ENCODE results near the gene KCNJ18. TPM values are rescaled to one million over a fixed set of nuclear protein-coding genes. Genes with fewer than 3 reads are reported as not detected.
"Not testable (repeated sequence)": the region's sequence is repeated elsewhere in the genome, so short reads cannot be mapped to it uniquely, and the experiment has no call there.

Gene KCNJ18
- polyA plus RNA-seq, 1 donor from 2014 or later: not detected

DNA sequence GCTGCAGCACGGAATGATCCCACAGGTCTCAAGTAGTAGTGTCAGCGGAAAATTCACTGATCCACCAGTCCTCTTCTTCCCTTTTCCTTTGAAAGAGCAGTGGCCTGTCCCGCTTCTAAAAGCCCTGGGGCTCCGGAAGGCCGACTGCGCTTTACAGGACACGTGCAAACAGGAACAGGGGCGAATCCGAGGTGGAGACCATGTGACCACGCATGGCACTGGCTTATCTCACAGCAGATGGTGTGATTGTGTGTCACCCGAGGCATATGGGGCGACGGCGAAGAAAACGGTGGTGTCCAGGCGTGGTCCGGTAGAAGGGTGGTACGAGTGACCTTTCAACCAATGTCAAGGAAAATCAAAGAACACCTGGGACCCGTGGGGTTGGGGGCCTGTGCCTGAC lies 12.0 kb upstream of the KCNJ18 start:
- H3F3A ChIP-seq (ENCODE audit: insufficient read depth, low read length, poor library complexity, severe bottlenecking): no peaks in the 10 kb centered on the region
- no peak overlapping the region for H3K27ac ChIP-seq (ENCODE audit: low read length)
- no peaks in the 10 kb centered on the region for H3K9me2 ChIP-seq (ENCODE audit: insufficient read depth, low read length)
- no peaks in the 10 kb centered on the region for H3K36me3 ChIP-seq (ENCODE audit: insufficient read depth, low read length)
- H3K4me2 ChIP-seq (ENCODE audit: low read length): no peak overlapping the region
- no peak overlapping the region for H2AFZ ChIP-seq (ENCODE audit: low read depth, low read length)
- no peaks in the 10 kb centered on the region for H4K20me1 ChIP-seq (ENCODE audit: insufficient read depth)
- no peaks in the 10 kb centered on the region for H3K27me3 ChIP-seq (ENCODE audit: insufficient read depth, low read depth, low read length)
- no peak overlapping the region for H3K9ac ChIP-seq (ENCODE audit: low read length)
- no peaks in the 10 kb centered on the region for H3K79me2 ChIP-seq (replicated peaks; ENCODE audit: insufficient read depth, low read length)
- TF ChIP-seq EZH2 (IDR thresholded peaks at IDR 0.05; ENCODE audit: borderline replicate concordance, insufficient read depth, low read length, poor library complexity, severe bottlenecking): no peak
- no peak for TF ChIP-seq TAF1 (IDR thresholded peaks at IDR 0.05; ENCODE audit: low read depth)
- TF ChIP-seq, protein P1, sequence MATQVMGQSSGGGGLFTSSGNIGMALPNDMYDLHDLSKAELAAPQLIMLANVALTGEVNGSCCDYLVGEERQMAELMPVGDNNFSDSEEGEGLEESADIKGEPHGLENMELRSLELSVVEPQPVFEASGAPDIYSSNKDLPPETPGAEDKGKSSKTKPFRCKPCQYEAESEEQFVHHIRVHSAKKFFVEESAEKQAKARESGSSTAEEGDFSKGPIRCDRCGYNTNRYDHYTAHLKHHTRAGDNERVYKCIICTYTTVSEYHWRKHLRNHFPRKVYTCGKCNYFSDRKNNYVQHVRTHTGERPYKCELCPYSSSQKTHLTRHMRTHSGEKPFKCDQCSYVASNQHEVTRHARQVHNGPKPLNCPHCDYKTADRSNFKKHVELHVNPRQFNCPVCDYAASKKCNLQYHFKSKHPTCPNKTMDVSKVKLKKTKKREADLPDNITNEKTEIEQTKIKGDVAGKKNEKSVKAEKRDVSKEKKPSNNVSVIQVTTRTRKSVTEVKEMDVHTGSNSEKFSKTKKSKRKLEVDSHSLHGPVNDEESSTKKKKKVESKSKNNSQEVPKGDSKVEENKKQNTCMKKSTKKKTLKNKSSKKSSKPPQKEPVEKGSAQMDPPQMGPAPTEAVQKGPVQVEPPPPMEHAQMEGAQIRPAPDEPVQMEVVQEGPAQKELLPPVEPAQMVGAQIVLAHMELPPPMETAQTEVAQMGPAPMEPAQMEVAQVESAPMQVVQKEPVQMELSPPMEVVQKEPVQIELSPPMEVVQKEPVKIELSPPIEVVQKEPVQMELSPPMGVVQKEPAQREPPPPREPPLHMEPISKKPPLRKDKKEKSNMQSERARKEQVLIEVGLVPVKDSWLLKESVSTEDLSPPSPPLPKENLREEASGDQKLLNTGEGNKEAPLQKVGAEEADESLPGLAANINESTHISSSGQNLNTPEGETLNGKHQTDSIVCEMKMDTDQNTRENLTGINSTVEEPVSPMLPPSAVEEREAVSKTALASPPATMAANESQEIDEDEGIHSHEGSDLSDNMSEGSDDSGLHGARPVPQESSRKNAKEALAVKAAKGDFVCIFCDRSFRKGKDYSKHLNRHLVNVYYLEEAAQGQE (IDR thresholded peaks at IDR 0.05; ENCODE audit: borderline replicate concordance): no peak
- no peak for TF ChIP-seq RAD21 (conservative IDR thresholded peaks at IDR 0.05)
- no peak overlapping the region for H3K4me3 ChIP-seq (ENCODE audit: low read length)
- H3K9me3 ChIP-seq (ENCODE audit: low read length): no peaks in the 10 kb centered on the region

DNA sequence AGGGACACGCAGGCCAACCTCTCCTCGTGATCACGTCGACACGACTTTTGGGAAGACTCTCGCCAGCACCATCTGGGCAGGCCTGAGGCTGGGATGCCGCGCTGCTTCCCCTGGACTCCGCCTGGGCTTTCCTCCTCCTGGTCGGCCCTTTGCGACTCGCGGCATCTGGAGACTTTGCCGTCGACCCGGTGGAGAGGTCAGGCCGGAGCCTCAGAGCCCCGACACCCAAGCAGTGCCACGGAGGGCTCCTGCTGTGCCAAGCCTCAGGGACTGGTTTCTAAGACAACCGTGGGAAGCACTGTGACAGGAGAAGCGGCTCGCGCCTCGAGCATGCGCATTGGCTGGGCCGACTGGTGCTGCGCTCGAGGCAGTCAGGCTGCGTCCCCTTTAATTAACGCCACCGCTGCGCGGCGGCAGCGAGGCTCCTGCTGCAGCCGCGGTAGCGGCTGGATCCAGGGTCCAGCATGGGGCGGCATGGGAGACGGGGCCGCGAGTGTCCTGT lies 11.4 kb upstream of the KCNJ18 start:
- not testable (repeated sequence) for H3K36me3 ChIP-seq (ENCODE audit: insufficient read depth, low read length); H3K27ac ChIP-seq (ENCODE audit: low read length); H3K9ac ChIP-seq (ENCODE audit: low read length); H3K9me2 ChIP-seq (ENCODE audit: insufficient read depth, low read length); H3K4me3 ChIP-seq (ENCODE audit: low read length); H3F3A ChIP-seq (ENCODE audit: insufficient read depth, low read length, poor library complexity, severe bottlenecking); H3K27me3 ChIP-seq (ENCODE audit: insufficient read depth, low read depth, low read length); H3K4me2 ChIP-seq (ENCODE audit: low read length); H4K20me1 ChIP-seq (ENCODE audit: insufficient read depth); H3K79me2 ChIP-seq (replicated peaks; ENCODE audit: insufficient read depth, low read length); H3K9me3 ChIP-seq (ENCODE audit: low read length); H2AFZ ChIP-seq (ENCODE audit: low read depth, low read length)

DNA sequence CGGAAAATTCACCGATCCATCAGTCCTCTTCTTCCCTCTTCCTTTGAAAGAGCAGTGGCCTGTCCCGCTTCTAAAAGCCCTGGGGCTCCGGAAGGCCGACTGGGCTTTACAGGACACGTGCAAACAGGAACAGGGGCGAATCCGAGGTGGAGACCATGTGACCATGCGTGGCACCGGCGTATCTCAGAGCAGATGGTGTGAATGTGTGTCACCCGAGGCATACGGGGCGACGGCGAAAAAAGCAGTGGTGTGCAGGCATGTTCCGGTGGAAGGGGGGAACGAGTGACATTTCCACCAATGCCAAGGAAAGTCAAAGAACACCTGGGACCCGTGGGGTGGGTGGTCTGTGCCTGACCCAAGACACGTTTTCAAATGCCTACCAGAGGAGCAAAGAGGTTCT lies 10.7 kb upstream of the KCNJ18 start:
- not testable (repeated sequence) for H3K9me2 ChIP-seq (ENCODE audit: insufficient read depth, low read length); H3F3A ChIP-seq (ENCODE audit: insufficient read depth, low read length, poor library complexity, severe bottlenecking); H3K4me3 ChIP-seq (ENCODE audit: low read length); H3K4me2 ChIP-seq (ENCODE audit: low read length); H3K36me3 ChIP-seq (ENCODE audit: insufficient read depth, low read length); H4K20me1 ChIP-seq (ENCODE audit: insufficient read depth); H3K27me3 ChIP-seq (ENCODE audit: insufficient read depth, low read depth, low read length); H3K9ac ChIP-seq (ENCODE audit: low read length); H3K79me2 ChIP-seq (replicated peaks; ENCODE audit: insufficient read depth, low read length); H3K9me3 ChIP-seq (ENCODE audit: low read length); H2AFZ ChIP-seq (ENCODE audit: low read depth, low read length); H3K27ac ChIP-seq (ENCODE audit: low read length)

DNA sequence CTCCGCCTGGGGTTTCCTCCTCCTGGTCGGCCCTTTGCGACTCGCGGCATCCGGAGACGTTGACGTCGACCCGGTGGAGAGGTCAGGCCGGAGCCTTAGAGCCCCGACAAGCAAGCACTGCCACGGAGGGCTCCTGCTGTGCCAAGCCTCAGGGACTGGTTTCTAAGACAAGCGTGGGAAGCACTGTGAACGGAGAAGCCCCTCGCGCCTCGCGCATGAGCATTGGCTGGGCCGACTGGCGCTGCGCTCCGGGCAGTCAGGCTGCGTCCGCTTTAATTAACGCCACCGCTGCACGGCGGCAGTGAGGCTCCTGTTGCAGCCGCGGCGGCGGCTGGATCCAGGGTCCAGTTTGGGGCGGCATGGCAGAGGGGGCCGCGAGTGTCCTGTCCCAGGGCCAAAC lies 10.2 kb upstream of the KCNJ18 start:
- not testable (repeated sequence) for H2AFZ ChIP-seq (ENCODE audit: low read depth, low read length); H3K9ac ChIP-seq (ENCODE audit: low read length); H3K9me2 ChIP-seq (ENCODE audit: insufficient read depth, low read length); H3K27ac ChIP-seq (ENCODE audit: low read length); H3K4me3 ChIP-seq (ENCODE audit: low read length); H3K4me2 ChIP-seq (ENCODE audit: low read length); H3K36me3 ChIP-seq (ENCODE audit: insufficient read depth, low read length); H3K79me2 ChIP-seq (replicated peaks; ENCODE audit: insufficient read depth, low read length); H3K27me3 ChIP-seq (ENCODE audit: insufficient read depth, low read depth, low read length); H4K20me1 ChIP-seq (ENCODE audit: insufficient read depth); H3F3A ChIP-seq (ENCODE audit: insufficient read depth, low read length, poor library complexity, severe bottlenecking); H3K9me3 ChIP-seq (ENCODE audit: low read length)

DNA sequence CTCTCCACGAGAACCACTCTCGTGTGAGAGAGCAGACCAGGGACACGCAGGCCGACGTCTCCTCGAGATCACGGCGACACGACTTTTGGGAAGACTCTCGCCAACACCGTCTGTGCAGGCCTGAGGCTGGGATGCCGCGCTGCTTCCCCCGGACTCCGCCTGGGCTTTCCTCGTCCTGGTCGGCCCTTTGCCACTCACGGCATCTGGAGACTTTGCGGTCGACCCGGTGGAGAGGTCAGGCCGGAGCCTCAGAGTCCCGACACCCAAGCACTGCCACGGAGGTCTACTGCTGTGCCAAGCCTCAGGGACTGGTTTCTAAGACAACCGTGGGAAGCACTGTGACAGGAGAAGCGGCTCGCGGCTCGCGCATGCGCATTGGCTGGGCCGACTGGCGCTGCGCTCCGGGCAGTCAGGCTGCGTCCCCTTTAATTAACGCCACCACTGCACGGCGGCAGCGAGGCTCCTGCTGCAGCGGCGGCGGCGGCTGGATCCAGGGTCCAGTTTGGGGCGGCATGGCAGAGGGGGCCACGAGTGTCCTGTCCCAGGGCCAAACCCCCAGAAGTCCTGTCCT lies 9.1 kb upstream of the KCNJ18 start:
- H3K9me3 ChIP-seq (ENCODE audit: low read length); H3K27me3 ChIP-seq (ENCODE audit: insufficient read depth, low read depth, low read length); H3K9ac ChIP-seq (ENCODE audit: low read length); H3K4me3 ChIP-seq (ENCODE audit: low read length); H3F3A ChIP-seq (ENCODE audit: insufficient read depth, low read length, poor library complexity, severe bottlenecking); H2AFZ ChIP-seq (ENCODE audit: low read depth, low read length); H3K79me2 ChIP-seq (replicated peaks; ENCODE audit: insufficient read depth, low read length); H4K20me1 ChIP-seq (ENCODE audit: insufficient read depth); H3K36me3 ChIP-seq (ENCODE audit: insufficient read depth, low read length); H3K4me2 ChIP-seq (ENCODE audit: low read length); H3K9me2 ChIP-seq (ENCODE audit: insufficient read depth, low read length); H3K27ac ChIP-seq (ENCODE audit: low read length): not testable (repeated sequence)

DNA sequence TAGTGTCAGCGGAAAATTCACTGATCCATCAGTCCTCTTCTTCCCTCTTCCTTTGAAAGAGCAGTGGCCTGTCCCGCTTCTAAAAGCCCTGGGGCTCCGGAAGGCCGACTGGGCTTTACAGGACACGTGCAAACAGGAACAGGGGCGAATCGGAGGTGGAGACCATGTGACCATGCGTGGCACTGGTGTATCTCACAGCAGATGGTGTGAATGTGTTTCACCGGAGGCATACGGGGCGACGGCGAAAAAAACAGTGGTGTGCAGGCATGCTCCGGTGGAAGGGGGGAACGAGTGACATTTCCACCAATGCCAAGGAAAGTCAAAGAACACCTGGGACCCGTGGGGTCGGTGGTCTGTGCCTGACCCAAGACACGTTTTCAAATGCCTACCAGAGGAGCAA lies 8.4 kb upstream of the KCNJ18 start:
- not testable (repeated sequence) for H3K4me2 ChIP-seq (ENCODE audit: low read length)
- peaks cover 10% of the 10 kb centered on the region for H3K9me3 ChIP-seq (ENCODE audit: low read length)

More for the DNA sequence above, 8.4 kb upstream of the KCNJ18 start:
- not testable (repeated sequence) for H3K27ac ChIP-seq (ENCODE audit: low read length); H3K27me3 ChIP-seq (ENCODE audit: insufficient read depth, low read depth, low read length); H3K4me3 ChIP-seq (ENCODE audit: low read length); H3F3A ChIP-seq (ENCODE audit: insufficient read depth, low read length, poor library complexity, severe bottlenecking); H3K36me3 ChIP-seq (ENCODE audit: insufficient read depth, low read length); H3K79me2 ChIP-seq (replicated peaks; ENCODE audit: insufficient read depth, low read length); H3K9me2 ChIP-seq (ENCODE audit: insufficient read depth, low read length); H2AFZ ChIP-seq (ENCODE audit: low read depth, low read length); H4K20me1 ChIP-seq (ENCODE audit: insufficient read depth); H3K9ac ChIP-seq (ENCODE audit: low read length)
